GM13977 (cell line): ENCODE measurements around the gene CENPP.

Experiments used
- DNase-seq: peaks from one replicate; pipeline ENCODE4 v3.0.0; 2012; ENCODE audit warnings: low spot score
- in situ Hi-C: fragments of 300-500 bp; cut with MboI; formaldehyde crosslinking; loops from one replicate; pipeline ENCODE4 v1.12.0; 2022; ENCODE audit warnings: low sequenced_read_pairs, low pct_unique_long_range_greater_than_20kb, mixed read lengths, inconsistent platforms; ENCODE audit not compliant: unreplicated experiment
- TF ChIP-seq, protein P1 (sequence below): IDR thresholded peaks from 2 replicates; pipeline ENCODE4 v1.5.1; 2012; ENCODE audit warnings: mild to moderate bottlenecking, control low read depth; ENCODE audit not compliant: insufficient read depth; ENCODE audit errors: extremely low read depth, missing control alignments

Gene CENPP

DNA sequence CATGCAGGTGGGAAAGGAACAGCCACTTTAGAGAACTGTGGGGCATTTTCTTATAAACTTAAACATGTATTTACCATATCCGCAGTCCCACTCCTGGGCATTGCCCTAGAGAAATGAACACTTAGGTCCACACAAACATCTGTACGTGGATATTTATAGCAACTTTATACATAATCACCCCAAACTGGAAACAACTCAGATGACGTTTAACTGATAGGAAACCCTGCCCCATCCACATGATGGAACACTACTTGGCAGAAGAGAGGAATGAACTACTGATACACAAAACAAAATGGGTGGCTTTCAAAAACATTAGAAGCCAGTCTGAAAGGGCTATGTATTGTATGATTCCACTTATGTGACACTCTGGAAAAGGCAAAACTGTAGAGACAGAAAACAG, 187.6 kb downstream of the CENPP start:
- no peak for DNase-seq
- TF ChIP-seq, protein P1, sequence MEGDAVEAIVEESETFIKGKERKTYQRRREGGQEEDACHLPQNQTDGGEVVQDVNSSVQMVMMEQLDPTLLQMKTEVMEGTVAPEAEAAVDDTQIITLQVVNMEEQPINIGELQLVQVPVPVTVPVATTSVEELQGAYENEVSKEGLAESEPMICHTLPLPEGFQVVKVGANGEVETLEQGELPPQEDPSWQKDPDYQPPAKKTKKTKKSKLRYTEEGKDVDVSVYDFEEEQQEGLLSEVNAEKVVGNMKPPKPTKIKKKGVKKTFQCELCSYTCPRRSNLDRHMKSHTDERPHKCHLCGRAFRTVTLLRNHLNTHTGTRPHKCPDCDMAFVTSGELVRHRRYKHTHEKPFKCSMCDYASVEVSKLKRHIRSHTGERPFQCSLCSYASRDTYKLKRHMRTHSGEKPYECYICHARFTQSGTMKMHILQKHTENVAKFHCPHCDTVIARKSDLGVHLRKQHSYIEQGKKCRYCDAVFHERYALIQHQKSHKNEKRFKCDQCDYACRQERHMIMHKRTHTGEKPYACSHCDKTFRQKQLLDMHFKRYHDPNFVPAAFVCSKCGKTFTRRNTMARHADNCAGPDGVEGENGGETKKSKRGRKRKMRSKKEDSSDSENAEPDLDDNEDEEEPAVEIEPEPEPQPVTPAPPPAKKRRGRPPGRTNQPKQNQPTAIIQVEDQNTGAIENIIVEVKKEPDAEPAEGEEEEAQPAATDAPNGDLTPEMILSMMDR: no peak
- in situ Hi-C loops: no loop called here

DNA sequence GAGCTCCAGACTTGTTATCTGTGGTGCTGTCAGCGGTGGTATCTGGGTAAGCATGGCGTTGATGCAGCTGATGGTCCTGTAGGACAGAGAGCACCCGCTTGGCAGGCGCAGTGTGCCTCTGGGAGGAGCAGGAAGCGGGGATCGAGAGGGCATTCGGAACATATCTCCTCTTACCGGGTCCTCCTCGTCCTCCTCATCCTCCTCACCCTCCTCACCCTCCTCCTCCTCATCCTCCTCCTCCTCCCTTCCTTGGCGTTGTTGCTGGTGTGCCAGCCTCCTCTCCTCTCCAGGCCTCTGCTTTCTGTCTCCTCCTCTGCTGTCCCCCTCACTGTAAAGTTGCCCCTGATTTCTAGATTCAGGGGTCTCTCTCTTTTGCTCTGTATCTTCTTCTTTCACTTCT, 188.9 kb downstream of the CENPP start:
- in situ Hi-C loops: no loop called here
- no peak for DNase-seq
- TF ChIP-seq, protein P1: no peak

DNA sequence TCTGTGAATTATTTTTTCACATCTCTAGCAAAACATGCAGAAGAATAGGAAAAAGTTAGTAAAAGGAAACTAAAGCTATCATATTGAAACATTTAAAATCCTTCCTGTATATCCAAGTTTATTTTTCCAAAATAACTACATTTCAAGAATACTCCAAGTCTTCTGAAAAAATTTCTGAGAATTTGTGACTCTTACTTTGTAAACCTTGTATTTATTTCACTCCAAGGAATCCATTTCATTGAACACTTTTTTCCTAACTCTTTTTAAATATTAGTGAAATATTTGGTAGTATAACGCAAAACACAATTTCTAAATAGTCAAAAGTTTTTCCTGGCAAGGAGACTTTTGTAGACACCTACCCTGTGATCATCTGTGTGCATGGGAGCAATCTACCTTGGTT, 190.8 kb downstream of the CENPP start:
- in situ Hi-C loops: no loop called here
- TF ChIP-seq, protein P1: no peak
- no peak for DNase-seq

DNA sequence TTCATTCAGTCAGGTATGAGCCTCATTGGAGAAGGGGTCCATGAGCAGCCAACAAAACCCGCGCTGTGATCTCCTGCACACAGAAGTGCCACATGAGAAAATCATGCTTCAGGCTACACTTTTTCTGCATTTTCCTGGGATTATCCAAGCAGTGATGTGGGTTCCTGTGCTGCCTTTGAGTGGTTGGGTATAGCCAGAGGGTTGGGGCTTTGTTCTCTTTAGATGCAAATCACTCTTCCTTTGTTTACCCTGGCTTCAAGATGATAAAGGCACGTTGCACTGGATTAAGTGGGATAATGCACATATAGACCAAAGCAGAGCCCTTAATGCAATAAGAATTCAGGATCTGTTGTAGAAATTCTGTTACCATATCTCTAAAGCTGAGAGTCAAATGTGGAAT, 191.3 kb downstream of the CENPP start:
- DNase-seq: no peak

DNA sequence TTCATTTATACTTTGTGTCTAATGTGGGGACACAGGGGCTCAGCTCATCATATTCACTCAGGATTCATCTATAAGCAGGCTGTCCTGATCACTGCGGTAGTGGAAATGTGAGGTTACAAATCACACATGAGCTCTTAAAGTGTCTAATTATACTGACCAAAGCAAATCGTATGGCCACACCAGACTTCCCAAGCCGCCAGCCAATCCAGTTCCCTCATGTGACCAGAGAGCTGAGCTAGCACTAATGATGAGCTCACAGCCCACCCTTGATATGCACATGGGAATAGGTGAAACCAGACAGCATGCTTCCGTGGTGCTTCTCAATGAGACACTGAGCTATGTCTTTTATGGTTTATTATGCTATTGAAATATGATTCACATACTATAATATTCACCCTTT, 192.4 kb downstream of the CENPP start:
- in situ Hi-C loops: no loop called here
- TF ChIP-seq, protein P1: no peak
- no peak for DNase-seq

More for the DNA sequence above, 191.3 kb downstream of the CENPP start:
- in situ Hi-C loops: no loop called here
- TF ChIP-seq, protein P1: no peak

DNA sequence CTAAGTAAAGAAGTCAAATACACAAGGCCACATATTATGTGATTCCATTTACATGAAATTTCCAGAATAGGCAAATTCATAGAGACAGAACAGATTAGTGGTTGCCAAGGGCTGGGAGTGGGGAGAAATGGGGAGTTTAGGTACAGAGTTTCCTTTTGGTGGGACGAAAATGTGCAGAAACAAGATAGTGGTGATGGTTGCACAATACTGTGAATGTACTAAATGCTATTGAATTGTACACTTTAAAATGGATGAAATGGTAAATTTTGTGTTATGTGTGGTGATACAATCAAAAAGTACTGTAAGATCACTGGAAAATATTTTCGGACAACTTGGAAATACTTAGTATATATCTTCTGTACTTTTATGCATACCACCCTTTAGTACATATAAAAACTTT, 195.1 kb downstream of the CENPP start:
- TF ChIP-seq, protein P1: no peak
- DNase-seq: no peak
- in situ Hi-C loops: no loop called here
